Progenitor cell of endocrine pancreas (in vitro differentiated cells): ENCODE results near the gene C1R. TPM values are rescaled to one million over a fixed set of nuclear protein-coding genes. Genes with fewer than 3 reads are reported as not detected.

Source experiments
- DNase-seq: peaks from one replicate; pipeline ENCODE4 v3.0.0; 2021; ENCODE audit warnings: low spot score; ENCODE audit not compliant: unreplicated experiment
- H3K27ac Mint-ChIP-seq: 2 replicates; pipeline ENCODE4 v1.8.0; 2021; ENCODE audit warnings: mild to moderate bottlenecking, moderate library complexity, mixed read lengths
- H3K27me3 Mint-ChIP-seq: 2 replicates; pipeline ENCODE4 v1.8.0; 2021; ENCODE audit warnings: mixed read lengths
- H3K36me3 Mint-ChIP-seq: 2 replicates; pipeline ENCODE4 v1.8.0; 2022; ENCODE audit warnings: mixed read lengths; ENCODE audit not compliant: insufficient read depth
- H3K4me1 Mint-ChIP-seq: 2 replicates; pipeline ENCODE4 v1.8.0; 2021; ENCODE audit warnings: low read depth, mixed read lengths
- H3K4me3 Mint-ChIP-seq: 2 replicates; pipeline ENCODE4 v1.8.0; 2021; ENCODE audit warnings: low read depth, mild to moderate bottlenecking, moderate library complexity, mixed read lengths
- H3K9me3 Mint-ChIP-seq: 2 replicates; pipeline ENCODE4 v1.8.0; 2021; ENCODE audit warnings: low read depth, mixed read lengths
- CTCF ChIP-seq: fragments of 200-600 bp; sonication (generic); IDR thresholded peaks from one replicate; pipeline ENCODE4 v1.5.0; 2021; ENCODE audit warnings: antibody characterized with exemption, mild to moderate bottlenecking; ENCODE audit not compliant: unreplicated experiment
- total RNA-seq: library from RNA; stranded (reverse); gene quantifications from 2 replicates; pipeline ENCODE4 v1.2.1, GENCODE V29; 2021

The C1R gene
- total RNA-seq, 1 donor from 2014 or later = 10.2 TPM

- no peak overlapping the region for H3K27ac Mint-ChIP-seq
- no peak for TF ChIP-seq CTCF
- no peak for DNase-seq
These were observed 27.7 kb downstream of the C1R start for GRCh38 chr12:7064516-7064915.

GRCh38 chr12:7061596-7061995 is 30.6 kb downstream of the C1R start:
- no peak overlapping the region for H3K27ac Mint-ChIP-seq
- no peak for TF ChIP-seq CTCF
- H3K36me3 Mint-ChIP-seq = no peaks in the 10 kb centered on the region
- no peak overlapping the region for H3K4me3 Mint-ChIP-seq
- H3K27me3 Mint-ChIP-seq = peaks cover 10% of the 10 kb centered on the region
- no peaks in the 10 kb centered on the region for H3K9me3 Mint-ChIP-seq
- peaks cover 18% of the 10 kb centered on the region for H3K4me1 Mint-ChIP-seq
- no peak for DNase-seq

More at GRCh38 chr12:7064516-7064915, 27.7 kb downstream of the C1R start:
- Mint-ChIP-seq H3K27me3 (peaks cover 14% of the 10 kb centered on the region), H3K4me3 (no peak overlapping the region), H3K9me3 (no peaks in the 10 kb centered on the region), H3K36me3 (no peaks in the 10 kb centered on the region), H3K4me1 (peaks cover 12% of the 10 kb centered on the region)

- H3K4me3 Mint-ChIP-seq = no peak overlapping the region
- TF ChIP-seq CTCF = no peak
- DNase-seq = no peak
- peaks cover 10% of the 10 kb centered on the region for H3K27me3 Mint-ChIP-seq
- H3K27ac Mint-ChIP-seq = no peak overlapping the region
- no peaks in the 10 kb centered on the region for H3K36me3 Mint-ChIP-seq
- no peaks in the 10 kb centered on the region for H3K9me3 Mint-ChIP-seq
- peaks cover 18% of the 10 kb centered on the region for H3K4me1 Mint-ChIP-seq
These were observed 31.1 kb downstream of the C1R start for GRCh38 chr12:7061138-7061537.

GRCh38 chr12:7060353-7060954 is 31.8 kb downstream of the C1R start, which contains the start of gene C1S:
Gene C1S (plus strand): TSS chr12:7060718. CDS start chr12:7061913, 1,195 bp downstream.
- peaks cover 11% of the 10 kb centered on the region for H3K27me3 Mint-ChIP-seq
- DNase-seq = no peak
- no peaks in the 10 kb centered on the region for H3K36me3 Mint-ChIP-seq
- TF ChIP-seq CTCF = peak; percentile 47
- no peak within 1 kb of the TSS for H3K4me3 Mint-ChIP-seq
- no peak within 1 kb of the TSS for H3K27ac Mint-ChIP-seq
- no peaks in the 10 kb centered on the region for H3K9me3 Mint-ChIP-seq
- H3K4me1 Mint-ChIP-seq = peaks cover 18% of the 10 kb centered on the region

GRCh38 chr12:7059780-7060179 is 32.5 kb downstream of the C1R start:
- Mint-ChIP-seq H3K27ac (no peak overlapping the region), H3K27me3 (peaks cover 16% of the 10 kb centered on the region), H3K36me3 (no peaks in the 10 kb centered on the region), H3K9me3 (no peaks in the 10 kb centered on the region), H3K4me3 (no peak overlapping the region), H3K4me1 (peaks cover 18% of the 10 kb centered on the region)
- TF ChIP-seq CTCF = no peak
- no peak for DNase-seq
